ENCODE results near the gene IMPG2.

DNA sequence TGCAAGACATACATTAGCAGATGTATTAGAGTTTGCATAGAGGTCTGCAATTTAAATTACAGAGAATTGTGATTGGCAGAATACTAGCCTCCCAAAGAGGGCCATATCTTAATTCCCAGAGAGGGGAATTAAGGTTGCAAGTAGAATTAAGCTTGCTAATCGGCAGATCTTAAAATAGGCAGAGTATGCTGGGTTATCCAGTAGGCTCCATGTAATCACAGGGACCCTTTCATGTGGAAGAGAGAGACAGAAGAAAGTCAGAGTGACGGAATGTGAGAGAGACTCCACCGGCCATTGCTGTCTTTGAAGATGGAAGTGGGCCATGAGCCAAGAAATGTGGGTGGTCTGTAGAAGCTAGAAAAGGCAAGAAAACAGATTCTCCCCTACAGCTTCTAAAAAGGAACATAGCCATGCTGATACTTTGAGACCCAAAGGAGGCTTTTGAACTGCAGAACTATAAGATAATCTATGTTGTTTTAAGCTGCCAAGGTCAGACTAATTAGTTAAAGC lies 38.8 kb downstream of the IMPG2 start:
- TF ChIP-seq, protein P1, sequence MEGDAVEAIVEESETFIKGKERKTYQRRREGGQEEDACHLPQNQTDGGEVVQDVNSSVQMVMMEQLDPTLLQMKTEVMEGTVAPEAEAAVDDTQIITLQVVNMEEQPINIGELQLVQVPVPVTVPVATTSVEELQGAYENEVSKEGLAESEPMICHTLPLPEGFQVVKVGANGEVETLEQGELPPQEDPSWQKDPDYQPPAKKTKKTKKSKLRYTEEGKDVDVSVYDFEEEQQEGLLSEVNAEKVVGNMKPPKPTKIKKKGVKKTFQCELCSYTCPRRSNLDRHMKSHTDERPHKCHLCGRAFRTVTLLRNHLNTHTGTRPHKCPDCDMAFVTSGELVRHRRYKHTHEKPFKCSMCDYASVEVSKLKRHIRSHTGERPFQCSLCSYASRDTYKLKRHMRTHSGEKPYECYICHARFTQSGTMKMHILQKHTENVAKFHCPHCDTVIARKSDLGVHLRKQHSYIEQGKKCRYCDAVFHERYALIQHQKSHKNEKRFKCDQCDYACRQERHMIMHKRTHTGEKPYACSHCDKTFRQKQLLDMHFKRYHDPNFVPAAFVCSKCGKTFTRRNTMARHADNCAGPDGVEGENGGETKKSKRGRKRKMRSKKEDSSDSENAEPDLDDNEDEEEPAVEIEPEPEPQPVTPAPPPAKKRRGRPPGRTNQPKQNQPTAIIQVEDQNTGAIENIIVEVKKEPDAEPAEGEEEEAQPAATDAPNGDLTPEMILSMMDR (IDR thresholded peaks at IDR 0.05), result no peak
- no peak for TF ChIP-seq POLR2A (IDR thresholded peaks at IDR 0.05)

Measured in prostate gland (tissue), 2 donors.